Endothelial cell (in vitro differentiated cells): ENCODE measurements around the gene PGAM5. TPM values are rescaled to one million over a fixed set of nuclear protein-coding genes. Genes with fewer than 3 reads are reported as not detected.
A peak's percentile ranks its signal among the peaks of the same experiment; 100 is the strongest.

Experiments used
- DNase-seq: peaks from one replicate; pipeline ENCODE4 v3.0.0; 2021; ENCODE audit warnings: low spot score
- H3K27ac Mint-ChIP-seq: one replicate; pipeline ENCODE4 v1.8.0; 2021; ENCODE audit warnings: mixed read lengths, inconsistent platforms; ENCODE audit not compliant: unreplicated experiment
- H3K27me3 Mint-ChIP-seq: one replicate; pipeline ENCODE4 v1.8.0; 2021; ENCODE audit warnings: mild to moderate bottlenecking, moderate library complexity, mixed read lengths, inconsistent platforms; ENCODE audit not compliant: unreplicated experiment
- H3K36me3 Mint-ChIP-seq: one replicate; pipeline ENCODE4 v1.8.0; 2021; ENCODE audit warnings: mild to moderate bottlenecking, low read depth, mixed read lengths, inconsistent platforms; ENCODE audit not compliant: unreplicated experiment
- H3K4me1 Mint-ChIP-seq: one replicate; pipeline ENCODE4 v1.8.0; 2021; ENCODE audit warnings: mild to moderate bottlenecking, mixed read lengths, inconsistent platforms; ENCODE audit not compliant: unreplicated experiment
- H3K4me3 Mint-ChIP-seq: one replicate; pipeline ENCODE4 v1.8.0; 2021; ENCODE audit warnings: mild to moderate bottlenecking, mixed read lengths, inconsistent platforms; ENCODE audit not compliant: unreplicated experiment
- H3K9me3 Mint-ChIP-seq: one replicate; pipeline ENCODE4 v1.8.0; 2021; ENCODE audit warnings: mixed read lengths, inconsistent platforms; ENCODE audit not compliant: unreplicated experiment
- total RNA-seq: library from RNA; stranded (reverse); fragmentation: NEBNext Ultra II Directional; extraction: Animal tissue kit (Norgen Biotek cat#: 25700); gene quantifications from one replicate; pipeline ENCODE4 v1.2.1, GENCODE V29; 2021; ENCODE audit not compliant: unreplicated experiment
- TF ChIP-seq, protein P1 (sequence below): fragments of 200-600 bp; sonication (generic); IDR thresholded peaks from one replicate; pipeline ENCODE4 v1.5.0; 2021; ENCODE audit warnings: antibody characterized with exemption; ENCODE audit not compliant: unreplicated experiment

Gene PGAM5
- total RNA-seq, 1 donor from 2014 or later: 43.9 TPM

- H3K27ac Mint-ChIP-seq: no peak overlapping the region
- H3K9me3 Mint-ChIP-seq: no peaks in the 10 kb centered on the region
- H3K4me3 Mint-ChIP-seq: no peak overlapping the region
- no peak for DNase-seq
- H3K27me3 Mint-ChIP-seq: peaks cover 12% of the 10 kb centered on the region
- TF ChIP-seq, protein P1, sequence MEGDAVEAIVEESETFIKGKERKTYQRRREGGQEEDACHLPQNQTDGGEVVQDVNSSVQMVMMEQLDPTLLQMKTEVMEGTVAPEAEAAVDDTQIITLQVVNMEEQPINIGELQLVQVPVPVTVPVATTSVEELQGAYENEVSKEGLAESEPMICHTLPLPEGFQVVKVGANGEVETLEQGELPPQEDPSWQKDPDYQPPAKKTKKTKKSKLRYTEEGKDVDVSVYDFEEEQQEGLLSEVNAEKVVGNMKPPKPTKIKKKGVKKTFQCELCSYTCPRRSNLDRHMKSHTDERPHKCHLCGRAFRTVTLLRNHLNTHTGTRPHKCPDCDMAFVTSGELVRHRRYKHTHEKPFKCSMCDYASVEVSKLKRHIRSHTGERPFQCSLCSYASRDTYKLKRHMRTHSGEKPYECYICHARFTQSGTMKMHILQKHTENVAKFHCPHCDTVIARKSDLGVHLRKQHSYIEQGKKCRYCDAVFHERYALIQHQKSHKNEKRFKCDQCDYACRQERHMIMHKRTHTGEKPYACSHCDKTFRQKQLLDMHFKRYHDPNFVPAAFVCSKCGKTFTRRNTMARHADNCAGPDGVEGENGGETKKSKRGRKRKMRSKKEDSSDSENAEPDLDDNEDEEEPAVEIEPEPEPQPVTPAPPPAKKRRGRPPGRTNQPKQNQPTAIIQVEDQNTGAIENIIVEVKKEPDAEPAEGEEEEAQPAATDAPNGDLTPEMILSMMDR: no peak
- H3K4me1 Mint-ChIP-seq: no peaks in the 10 kb centered on the region
- peaks cover 24% of the 10 kb centered on the region for H3K36me3 Mint-ChIP-seq
Observed at GRCh38 chr12:132716356-132716755, 5.7 kb downstream of the PGAM5 start.

DNA sequence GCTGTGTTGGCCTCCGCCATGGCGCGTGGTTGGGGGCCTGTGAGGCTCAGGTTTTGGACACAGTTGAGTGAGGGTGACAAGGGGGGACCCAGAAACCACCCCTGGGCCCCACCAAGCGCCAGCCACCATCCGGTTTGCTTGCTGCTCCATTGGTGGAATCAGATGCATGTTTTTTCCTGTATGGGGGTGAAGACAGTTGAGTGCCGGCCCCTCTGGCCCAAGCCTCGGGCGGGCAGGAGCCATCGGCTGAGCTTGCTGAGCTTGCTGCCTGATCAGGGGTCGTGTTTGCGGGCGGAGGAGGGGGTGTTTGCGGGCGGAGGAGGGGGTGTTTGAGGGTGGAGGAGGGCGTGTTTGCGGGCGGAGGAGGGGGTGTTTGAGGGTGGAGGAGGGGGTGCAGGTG lies 6.4 kb downstream of the PGAM5 start:
- Mint-ChIP-seq H3K9me3 (no peaks in the 10 kb centered on the region), H3K27me3 (peaks cover 12% of the 10 kb centered on the region), H3K27ac (no peak overlapping the region), H3K36me3 (peaks cover 24% of the 10 kb centered on the region), H3K4me3 (no peak overlapping the region), H3K4me1 (no peaks in the 10 kb centered on the region)
- TF ChIP-seq, protein P1: no peak
- DNase-seq: no peak

DNA sequence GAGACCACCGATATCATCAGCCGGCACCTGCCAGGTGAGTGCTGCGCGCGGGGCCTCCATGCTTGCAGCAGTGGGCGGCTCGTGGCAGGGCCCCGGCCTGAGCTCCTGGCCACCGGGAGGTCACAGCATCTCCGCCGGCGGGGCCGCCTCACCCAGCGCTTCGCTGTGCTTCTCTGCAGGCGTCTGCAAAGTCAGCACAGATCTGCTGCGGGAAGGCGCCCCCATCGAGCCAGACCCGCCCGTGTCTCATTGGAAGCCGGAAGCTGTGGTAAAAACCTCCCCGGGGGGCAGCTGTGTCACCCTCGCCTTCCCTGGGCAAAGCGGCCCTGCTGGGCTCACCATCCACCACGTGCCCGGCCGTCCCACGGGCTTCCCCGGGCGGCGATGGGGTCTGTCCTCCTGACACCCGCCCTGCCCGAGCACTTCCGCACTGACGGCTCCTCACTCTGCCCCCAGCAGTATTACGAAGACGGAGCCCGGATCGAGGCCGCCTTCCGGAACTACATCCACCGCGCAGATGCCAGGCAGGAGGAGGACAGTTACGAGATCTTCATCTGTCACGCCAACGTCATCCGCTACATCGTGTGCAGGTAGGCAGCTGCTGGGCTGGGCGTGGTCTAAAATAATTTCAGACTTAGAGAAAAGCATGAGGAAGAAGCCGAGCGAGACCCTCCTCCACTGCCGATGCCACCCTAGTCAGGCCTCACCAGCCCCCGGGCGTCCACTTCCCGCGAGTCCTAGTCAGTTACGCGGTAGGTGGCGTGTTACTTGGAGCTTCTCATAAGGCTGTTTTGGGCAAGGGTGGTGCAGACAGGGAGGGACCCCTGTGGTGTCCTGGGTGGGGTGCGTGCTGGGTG lies 7.1 kb downstream of the PGAM5 start:
- TF ChIP-seq, protein P1: no peak
- DNase-seq: peak; percentile 23
- Mint-ChIP-seq H3K4me3 (no peak overlapping the region), H3K27ac (no peak overlapping the region), H3K4me1 (no peaks in the 10 kb centered on the region), H3K27me3 (peaks cover 9% of the 10 kb centered on the region), H3K9me3 (no peaks in the 10 kb centered on the region), H3K36me3 (peaks cover 24% of the 10 kb centered on the region)

DNA sequence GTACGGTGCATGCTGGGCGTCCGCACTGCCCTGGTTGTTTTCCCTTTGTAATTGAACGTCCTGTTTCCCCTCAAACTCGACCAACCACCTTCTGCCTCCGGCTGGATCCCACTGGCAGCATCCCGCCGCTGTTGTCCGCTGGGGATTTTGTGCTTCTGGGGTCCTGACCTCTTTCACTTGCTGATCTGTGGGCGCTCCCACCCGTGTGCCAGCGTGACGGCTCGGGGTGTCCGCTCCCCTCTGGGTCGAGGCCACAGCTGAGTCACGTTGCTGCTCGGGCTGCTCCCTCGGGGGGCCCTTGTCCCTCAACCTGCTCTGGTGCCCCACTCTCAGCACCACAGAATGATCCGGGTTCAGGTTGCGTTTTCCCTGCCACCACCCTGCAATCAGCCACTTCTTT lies 8.0 kb downstream of the PGAM5 start:
- TF ChIP-seq, protein P1: no peak
- DNase-seq: no peak
- H3K9me3 Mint-ChIP-seq: no peaks in the 10 kb centered on the region
- H3K4me1 Mint-ChIP-seq: no peaks in the 10 kb centered on the region
- H3K36me3 Mint-ChIP-seq: peaks cover 29% of the 10 kb centered on the region
- peaks cover 10% of the 10 kb centered on the region for H3K27me3 Mint-ChIP-seq
- no peak overlapping the region for H3K27ac Mint-ChIP-seq
- H3K4me3 Mint-ChIP-seq: no peak overlapping the region
